B cell (primary cell): Measurements from ENCODE around the gene BEND5. TPM values are rescaled to one million over a fixed set of nuclear protein-coding genes. Genes with fewer than 3 reads are reported as not detected.

ENCODE experiments used
- ATAC-seq: fragments of 200-7000 bp; cut with Tn5 transposase; one replicate; pipeline ENCODE4 v1.10.0; 2021; ENCODE audit warnings: low read depth, mild to moderate bottlenecking, moderate number of reproducible peaks, moderate library complexity
- CTCF ChIA-PET: fragments of 350-600 bp; sonication (Branson Sonifier 250); formaldehyde crosslinking; loops from one replicate; lab custom pipeline; 2021; ENCODE audit warnings: antibody characterized with exemption, inconsistent platforms; lab: Charles Lee
- POLR2A ChIA-PET: fragments of 350-600 bp; sonication (Branson Sonifier 250); formaldehyde crosslinking; loops from one replicate; lab custom pipeline; 2021; ENCODE audit warnings: antibody characterized with exemption; lab: Charles Lee
- DNase-seq: peaks from one replicate; pipeline ENCODE4 v3.0.0; 2013
- H2AFZ ChIP-seq: 2 replicates; pipeline ENCODE4 v1.6.1; 2012; ENCODE audit warnings: mild to moderate bottlenecking, low read depth, low read length; ENCODE audit not compliant: insufficient read depth, poor library complexity, severe bottlenecking
- H3K27ac ChIP-seq, 2 donors: 1 replicate in 1 of 2; 2 replicates in 1 of 2; pipeline ENCODE4 v1.5.1; 2012 to 2013; ENCODE audit warnings: low read length in 2 of 2, mild to moderate bottlenecking in 2 of 2, moderate library complexity in 1 of 2
- H3K27me3 ChIP-seq, 4 experiments: fragments of 200-600 bp in 1 of 4; sonication (generic) in 1 of 4; replicated peaks in 1 of 4; 1 replicate in 2 of 4; 2 replicates in 2 of 4; pipeline versions ENCODE4 v1.6.1 to v1.7.0; 2013 to 2016; ENCODE audit warnings: low read length in 3 of 4, mild to moderate bottlenecking in 2 of 4, mixed read lengths in 1 of 4, moderate library complexity in 1 of 4; ENCODE audit not compliant: insufficient read depth in 4 of 4, control insufficient read depth in 3 of 4; ENCODE audit errors: control extremely low read depth in 1 of 4
- H3K36me3 ChIP-seq, 2 experiments: replicated peaks in 1 of 2; 1 replicate in 1 of 2; 2 replicates in 1 of 2; pipeline versions ENCODE4 v1.6.1 to v1.7.1; 2013; ENCODE audit warnings: low read length in 1 of 2; ENCODE audit not compliant: insufficient read depth in 2 of 2, control insufficient read depth in 1 of 2; ENCODE audit errors: control extremely low read depth in 1 of 2, extremely low read depth in 1 of 2
- H3K4me1 ChIP-seq, 2 donors: fragments of 200-600 bp in 1 of 2; sonication (generic) in 1 of 2; 1 replicate in 1 of 2; 2 replicates in 1 of 2; pipeline versions ENCODE4 v1.5.1 to v1.6.1; 2013 to 2017; ENCODE audit warnings: low read length in 2 of 2; ENCODE audit not compliant: control insufficient read depth in 2 of 2, insufficient read depth in 2 of 2
- H3K4me2 ChIP-seq: replicated peaks from 2 replicates; pipeline ENCODE3; 2012; ENCODE audit warnings: mild to moderate bottlenecking, low read depth, low read length; ENCODE audit not compliant: poor library complexity, severe bottlenecking
- H3K4me3 ChIP-seq, 5 experiments: fragments of 200-600 bp in 1 of 5; sonication (generic) in 1 of 5; 1 replicate in 3 of 5; 2 replicates in 2 of 5; pipeline versions ENCODE4 v1.5.1 to v1.7.0; 2011 to 2016; ENCODE audit warnings: low read length in 4 of 5, mild to moderate bottlenecking in 4 of 5, low read depth in 2 of 5, control low read depth in 1 of 5, moderate library complexity in 1 of 5; ENCODE audit not compliant: insufficient read depth in 1 of 5; ENCODE audit errors: control extremely low read depth in 1 of 5, extremely low read depth in 1 of 5
- H3K79me2 ChIP-seq: fragments of 200-600 bp; sonication (generic); one replicate; pipeline ENCODE4 v1.6.0; 2016; ENCODE audit warnings: low read length; ENCODE audit not compliant: control insufficient read depth, insufficient read depth
- H3K9ac ChIP-seq: fragments of 200-600 bp; sonication (generic); 2 replicates; pipeline ENCODE4 v1.6.1; 2017; ENCODE audit warnings: mild to moderate bottlenecking, low read length, moderate library complexity
- H3K9me3 ChIP-seq, 3 donors: one replicate each; pipeline versions ENCODE4 v1.6.1 to v1.7.1; 2013; ENCODE audit warnings: low read length in 2 of 3; ENCODE audit not compliant: control insufficient read depth in 2 of 3, insufficient read depth in 1 of 3; ENCODE audit errors: control extremely low read depth in 1 of 3
- H4K20me1 ChIP-seq: 2 replicates; pipeline ENCODE4 v1.6.0; 2012; ENCODE audit warnings: mild to moderate bottlenecking, low read length; ENCODE audit not compliant: insufficient read depth, control insufficient read depth, poor library complexity, severe bottlenecking
- H3K27ac Mint-ChIP-seq: one replicate; pipeline ENCODE4 v1.8.0; 2021; ENCODE audit warnings: mixed read lengths
- H3K27me3 Mint-ChIP-seq: one replicate; pipeline ENCODE4 v1.8.0; 2021; ENCODE audit warnings: mixed read lengths
- H3K4me1 Mint-ChIP-seq: one replicate; pipeline ENCODE4 v1.8.0; 2021; ENCODE audit warnings: mixed read lengths
- H3K4me3 Mint-ChIP-seq: one replicate; pipeline ENCODE4 v1.8.0; 2021; ENCODE audit warnings: mixed read lengths
- H3K9me3 Mint-ChIP-seq: one replicate; pipeline ENCODE4 v1.8.0; 2022; ENCODE audit warnings: mixed read lengths; ENCODE audit not compliant: insufficient read depth
- EZH2 ChIP-seq: IDR thresholded peaks from 2 replicates; pipeline ENCODE4 v1.6.1; 2012; ENCODE audit warnings: borderline replicate concordance, low read depth, mild to moderate bottlenecking, moderate library complexity, low read length; ENCODE audit not compliant: insufficient read depth, poor library complexity, severe bottlenecking
- WGBS: methylation state at CpG from one replicate; pipeline ENCODE4 v1.1.5; 2013; ENCODE audit warnings: missing lambda C conversion rate; ENCODE audit not compliant: insufficient coverage; 5-methylcytosine and 5-hydroxymethylcytosine counted together
- intact Hi-C: fragments of 100-400 bp; cut with micrococcal nuclease; formaldehyde crosslinking; loops from one replicate; pipeline ENCODE4 v1.10.0; 2022
- polyA plus RNA-seq: library from polyadenylated mRNA; depleted of rRNA; stranded (reverse); fragments of >200 nt; gene quantifications from 2 replicates; pipeline ENCODE4 v1.2.3, GENCODE V29; 2012
- total RNA-seq, 2 donors: library from RNA; stranded (reverse); fragments of 120-200 nt in 1 of 2; gene quantifications; 1 replicate in 1 of 2; 2 replicates in 1 of 2; pipeline versions ENCODE4 v1.2.3 to v1.2.4, GENCODE V29; 2013 to 2022
- TF ChIP-seq, protein P1 (sequence below): fragments of 200-600 bp; IDR thresholded peaks from one replicate; pipeline ENCODE4 v1.8.0; 2022; ENCODE audit warnings: antibody characterized with exemption, mild to moderate bottlenecking

BEND5 gene
- total and polyA plus RNA-seq, 2 donors (not counting 1 experiment from before 2014, with no cell fraction given), result 19.5 to 19.7 TPM

DNA sequence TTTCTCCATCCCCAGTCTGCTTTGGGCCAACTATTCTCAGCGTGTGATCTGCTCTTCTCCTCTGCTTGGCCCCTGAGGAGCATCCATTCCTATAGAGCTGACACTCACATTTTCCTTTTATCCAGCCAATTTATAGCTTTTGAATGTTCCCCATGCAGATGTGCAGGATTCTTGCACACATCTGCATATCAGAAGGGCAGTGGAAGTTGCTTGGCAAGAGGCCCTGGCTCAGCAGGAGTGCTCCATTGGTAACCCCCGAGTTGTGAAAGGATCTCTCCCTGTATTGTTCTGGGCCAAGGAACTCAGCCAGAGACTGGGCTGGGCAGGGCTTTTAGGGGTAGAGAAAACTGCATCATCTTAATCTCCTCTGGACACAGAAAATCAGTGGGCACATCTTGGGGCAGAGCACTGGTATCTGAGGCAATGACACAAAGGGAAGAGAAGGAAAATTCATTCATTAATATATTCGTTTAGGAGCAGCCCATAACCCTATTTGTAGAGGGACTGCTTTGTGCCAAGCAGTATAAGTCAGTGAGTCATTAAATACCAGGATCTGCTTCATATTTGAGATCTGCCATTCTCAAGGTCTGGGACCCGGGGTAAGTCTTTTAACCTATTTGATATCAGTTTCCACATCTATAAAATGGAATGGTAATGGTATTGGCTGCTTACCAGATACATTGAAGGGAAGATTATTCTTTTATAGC, 31.0 kb upstream of the BEND5 start:
- POLR2A ChIA-PET, result no interaction called here
- no peak for ATAC-seq

DNA sequence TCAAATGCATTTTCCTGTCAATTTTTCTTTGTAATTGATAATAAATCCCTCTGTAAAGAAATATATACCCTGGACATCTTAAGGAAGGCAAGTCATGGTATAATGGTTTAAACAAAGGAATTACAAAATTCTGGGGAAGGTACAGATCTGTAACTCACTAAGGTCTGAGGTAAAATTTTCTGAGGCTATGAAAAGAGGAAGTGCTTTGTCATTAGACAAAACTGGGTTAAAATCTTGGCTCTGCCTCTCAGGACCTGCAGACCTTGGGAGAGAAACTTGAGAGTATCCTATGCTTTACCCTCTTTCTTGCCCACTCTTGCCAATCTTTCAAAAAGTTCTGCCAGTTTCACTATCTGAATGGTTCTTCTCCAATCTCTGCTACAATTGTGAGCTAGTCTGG, 26.8 kb upstream of the BEND5 start:
- ChIA-PET POLR2A (interaction anchor here (1.2 kb wide), 1 partner anchor 11 kb away, joined by 5 read pairs; no protein-coding TSS in a partner anchor), CTCF (interaction anchor here (1.2 to 2.2 kb wide), 3 partner anchors 14 to 67 kb away, joined by 3 to 17 read pairs (median 3); no protein-coding TSS in a partner anchor)
- no peak for ATAC-seq
- no peaks in the 10 kb centered on the region for H3K27me3 Mint-ChIP-seq
- Histone ChIP-seq H3K4me3 (no peak overlapping the region), H3K9ac (no peak overlapping the region), H2AFZ (no peak overlapping the region), H3K36me3 (no peaks in the 10 kb centered on the region), H4K20me1 (no peaks in the 10 kb centered on the region), H3K9me3 (peaks cover 0 to 6% (median 0%) of the 10 kb centered on the region in 3 donors), H3K79me2 (no peaks in the 10 kb centered on the region), H3K4me1 (peaks cover 12 to 16% of the 10 kb centered on the region in 2 donors), H3K4me2 (peak overlapping the region; percentile 29), H3K27ac (no peak overlapping the region), H3K27me3 (no peaks in the 10 kb centered on the region)
- H3K27ac Mint-ChIP-seq, result no peak overlapping the region
- peak; percentile 28 for DNase-seq
- peaks cover 24% of the 10 kb centered on the region for H3K4me1 Mint-ChIP-seq
- TF ChIP-seq, protein P1, sequence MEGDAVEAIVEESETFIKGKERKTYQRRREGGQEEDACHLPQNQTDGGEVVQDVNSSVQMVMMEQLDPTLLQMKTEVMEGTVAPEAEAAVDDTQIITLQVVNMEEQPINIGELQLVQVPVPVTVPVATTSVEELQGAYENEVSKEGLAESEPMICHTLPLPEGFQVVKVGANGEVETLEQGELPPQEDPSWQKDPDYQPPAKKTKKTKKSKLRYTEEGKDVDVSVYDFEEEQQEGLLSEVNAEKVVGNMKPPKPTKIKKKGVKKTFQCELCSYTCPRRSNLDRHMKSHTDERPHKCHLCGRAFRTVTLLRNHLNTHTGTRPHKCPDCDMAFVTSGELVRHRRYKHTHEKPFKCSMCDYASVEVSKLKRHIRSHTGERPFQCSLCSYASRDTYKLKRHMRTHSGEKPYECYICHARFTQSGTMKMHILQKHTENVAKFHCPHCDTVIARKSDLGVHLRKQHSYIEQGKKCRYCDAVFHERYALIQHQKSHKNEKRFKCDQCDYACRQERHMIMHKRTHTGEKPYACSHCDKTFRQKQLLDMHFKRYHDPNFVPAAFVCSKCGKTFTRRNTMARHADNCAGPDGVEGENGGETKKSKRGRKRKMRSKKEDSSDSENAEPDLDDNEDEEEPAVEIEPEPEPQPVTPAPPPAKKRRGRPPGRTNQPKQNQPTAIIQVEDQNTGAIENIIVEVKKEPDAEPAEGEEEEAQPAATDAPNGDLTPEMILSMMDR, result no peak
- TF ChIP-seq EZH2, result no peak
- intact Hi-C loops, result loop anchor here (5.0 kb wide), 1 partner anchor 36 kb away; no protein-coding TSS in a partner anchor
- H3K9me3 Mint-ChIP-seq, result no peaks in the 10 kb centered on the region
- no peak overlapping the region for H3K4me3 Mint-ChIP-seq

More for the DNA sequence above, 31.0 kb upstream of the BEND5 start:
- no peak overlapping the region for H3K4me3 ChIP-seq
- intact Hi-C loops, result no loop called here
- H4K20me1 ChIP-seq, result no peaks in the 10 kb centered on the region
- H2AFZ ChIP-seq, result no peak overlapping the region
- no peak for DNase-seq
- no peaks in the 10 kb centered on the region for H3K9me3 ChIP-seq
- TF ChIP-seq, protein P1, result no peak
- TF ChIP-seq EZH2, result no peak
- H3K79me2 ChIP-seq, result no peaks in the 10 kb centered on the region
- H3K36me3 ChIP-seq, result no peaks in the 10 kb centered on the region
- Mint-ChIP-seq H3K4me3 (no peak overlapping the region), H3K9me3 (no peaks in the 10 kb centered on the region), H3K27ac (no peak overlapping the region), H3K27me3 (no peaks in the 10 kb centered on the region), H3K4me1 (peaks cover 28% of the 10 kb centered on the region)
- CTCF ChIA-PET, result interaction anchor here (4.3 kb wide), 1 partner anchor 10 kb away, joined by 21 read pairs; no protein-coding TSS in a partner anchor
- 90% methylated on average over 2 of the region's 4 CpGs for WGBS
- no peaks in the 10 kb centered on the region for H3K27me3 ChIP-seq
- H3K27ac ChIP-seq, result no peak overlapping the region
- no peak overlapping the region for H3K9ac ChIP-seq
- peaks cover 19 to 21% of the 10 kb centered on the region in 2 donors for H3K4me1 ChIP-seq
- H3K4me2 ChIP-seq, result no peak overlapping the region
